ENCODE data around the gene ARPC5. TPM values are rescaled to one million over a fixed set of nuclear protein-coding genes. Genes with fewer than 3 reads are reported as not detected.

Gene ARPC5
- total RNA-seq, 1 experiment from 2014 or later: 158 TPM

GRCh38 chr1:183600136-183600535 is 35.4 kb downstream of the ARPC5 start:
- CTCF ChIA-PET: no interaction called here
- no peak overlapping the region for H3K27ac ChIP-seq (ENCODE audit: low read depth, low read length, poor library complexity, severe bottlenecking)
- intact Hi-C loops (cut with micrococcal nuclease; ENCODE audit: unreplicated experiment): no loop called here
- no TSS peak for BruUV-seq (replicated peaks)
- DNase-seq (ENCODE audit: low spot score): no peak
- no peaks in the 10 kb centered on the region for H3K36me3 ChIP-seq (ENCODE audit: insufficient read depth, low read length, poor library complexity, severe bottlenecking)
- no peaks in the 10 kb centered on the region for H3K9me3 ChIP-seq (ENCODE audit: low read depth, low read length, poor library complexity, severe bottlenecking)
- no peaks in the 10 kb centered on the region for H3K27me3 ChIP-seq (replicated peaks; ENCODE audit: insufficient read depth, low read depth, low read length, poor library complexity)
- no peak for TF ChIP-seq EZH2 (IDR thresholded peaks at IDR 0.05; ENCODE audit: borderline replicate concordance, low read depth, low read length, poor library complexity, severe bottlenecking)
- TF ChIP-seq, protein P1, sequence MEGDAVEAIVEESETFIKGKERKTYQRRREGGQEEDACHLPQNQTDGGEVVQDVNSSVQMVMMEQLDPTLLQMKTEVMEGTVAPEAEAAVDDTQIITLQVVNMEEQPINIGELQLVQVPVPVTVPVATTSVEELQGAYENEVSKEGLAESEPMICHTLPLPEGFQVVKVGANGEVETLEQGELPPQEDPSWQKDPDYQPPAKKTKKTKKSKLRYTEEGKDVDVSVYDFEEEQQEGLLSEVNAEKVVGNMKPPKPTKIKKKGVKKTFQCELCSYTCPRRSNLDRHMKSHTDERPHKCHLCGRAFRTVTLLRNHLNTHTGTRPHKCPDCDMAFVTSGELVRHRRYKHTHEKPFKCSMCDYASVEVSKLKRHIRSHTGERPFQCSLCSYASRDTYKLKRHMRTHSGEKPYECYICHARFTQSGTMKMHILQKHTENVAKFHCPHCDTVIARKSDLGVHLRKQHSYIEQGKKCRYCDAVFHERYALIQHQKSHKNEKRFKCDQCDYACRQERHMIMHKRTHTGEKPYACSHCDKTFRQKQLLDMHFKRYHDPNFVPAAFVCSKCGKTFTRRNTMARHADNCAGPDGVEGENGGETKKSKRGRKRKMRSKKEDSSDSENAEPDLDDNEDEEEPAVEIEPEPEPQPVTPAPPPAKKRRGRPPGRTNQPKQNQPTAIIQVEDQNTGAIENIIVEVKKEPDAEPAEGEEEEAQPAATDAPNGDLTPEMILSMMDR (conservative IDR thresholded peaks at IDR 0.05; ENCODE audit: low read depth, low read length): no peak
- POLR2A ChIA-PET (ENCODE audit: low non-redundant PET): no interaction called here
- no peak overlapping the region for H3K4me3 ChIP-seq (ENCODE audit: low read depth, low read length, poor library complexity, severe bottlenecking)
- no peaks in the 10 kb centered on the region for H3K4me1 ChIP-seq (ENCODE audit: insufficient read depth, low read length, poor library complexity, severe bottlenecking)

GRCh38 chr1:183598386-183598785 is 37.2 kb downstream of the ARPC5 start:
- Histone ChIP-seq H3K4me3 (ENCODE audit: low read depth, low read length, poor library complexity, severe bottlenecking) (no peak overlapping the region), H3K27ac (ENCODE audit: low read depth, low read length, poor library complexity, severe bottlenecking) (no peak overlapping the region), H3K27me3 (replicated peaks; ENCODE audit: insufficient read depth, low read depth, low read length, poor library complexity) (no peaks in the 10 kb centered on the region), H3K9me3 (ENCODE audit: low read depth, low read length, poor library complexity, severe bottlenecking) (no peaks in the 10 kb centered on the region), H3K36me3 (ENCODE audit: insufficient read depth, low read length, poor library complexity, severe bottlenecking) (no peaks in the 10 kb centered on the region), H3K4me1 (ENCODE audit: insufficient read depth, low read length, poor library complexity, severe bottlenecking) (no peaks in the 10 kb centered on the region)
- BruUV-seq (replicated peaks): no TSS peak
- CTCF ChIA-PET: no interaction called here
- intact Hi-C loops (cut with micrococcal nuclease; ENCODE audit: unreplicated experiment): no loop called here
- no peak for DNase-seq (ENCODE audit: low spot score)
- POLR2A ChIA-PET (ENCODE audit: low non-redundant PET): interaction anchor here (0.6 to 0.7 kb wide), 2 partner anchors 268 to 344 kb away, joined by 7 to 10 read pairs; no protein-coding TSS in a partner anchor
- TF ChIP-seq EZH2 (IDR thresholded peaks at IDR 0.05; ENCODE audit: borderline replicate concordance, low read depth, low read length, poor library complexity, severe bottlenecking): no peak
- TF ChIP-seq, protein P1 (conservative IDR thresholded peaks at IDR 0.05; ENCODE audit: low read depth, low read length): no peak

DNA sequence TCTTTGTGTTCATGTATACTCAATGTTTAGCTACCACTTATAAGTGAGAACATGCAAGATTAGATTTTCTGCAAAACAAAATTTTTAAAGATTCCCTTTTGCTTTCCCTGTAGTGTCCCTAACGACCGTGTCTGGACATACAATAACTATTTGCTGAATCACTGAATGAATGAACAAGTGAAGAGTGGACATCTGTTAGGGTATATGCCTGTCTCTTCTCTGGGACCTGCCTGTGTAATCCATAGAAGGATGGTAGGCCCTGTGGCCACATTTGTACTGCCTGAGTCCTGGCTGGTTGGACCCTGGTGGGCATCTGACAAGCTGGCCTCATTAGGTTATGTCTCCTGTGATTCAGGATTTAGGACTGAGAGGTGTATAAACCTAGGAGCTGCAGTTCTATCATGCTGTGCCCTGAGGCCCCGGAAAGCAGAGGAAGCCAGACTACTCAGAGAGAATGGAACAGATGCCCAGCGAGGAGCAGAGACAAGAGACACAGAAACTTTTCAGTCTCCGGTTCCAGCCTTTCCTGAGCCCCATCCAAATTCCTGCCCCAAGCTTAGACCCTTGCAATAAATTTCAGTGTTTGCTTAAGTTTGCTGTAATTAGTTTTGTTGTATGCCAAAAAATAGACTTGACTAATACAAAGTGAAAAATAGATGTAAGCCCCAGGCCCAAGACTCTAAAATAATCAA is 37.8 kb downstream of the ARPC5 start:
- DNase-seq (ENCODE audit: low spot score): no peak
- no peak overlapping the region for H3K4me3 ChIP-seq (ENCODE audit: low read depth, low read length, poor library complexity, severe bottlenecking)
- ChIA-PET POLR2A (ENCODE audit: low non-redundant PET) (no interaction called here), CTCF (no interaction called here)
- no peaks in the 10 kb centered on the region for H3K9me3 ChIP-seq (ENCODE audit: low read depth, low read length, poor library complexity, severe bottlenecking)
- BruUV-seq (replicated peaks): no TSS peak
- TF ChIP-seq, protein P1 (conservative IDR thresholded peaks at IDR 0.05; ENCODE audit: low read depth, low read length): no peak
- no peak for TF ChIP-seq EZH2 (IDR thresholded peaks at IDR 0.05; ENCODE audit: borderline replicate concordance, low read depth, low read length, poor library complexity, severe bottlenecking)
- H3K27ac ChIP-seq (ENCODE audit: low read depth, low read length, poor library complexity, severe bottlenecking): no peak overlapping the region
- no peaks in the 10 kb centered on the region for H3K4me1 ChIP-seq (ENCODE audit: insufficient read depth, low read length, poor library complexity, severe bottlenecking)
- intact Hi-C loops (cut with micrococcal nuclease; ENCODE audit: unreplicated experiment): no loop called here
- H3K36me3 ChIP-seq (ENCODE audit: insufficient read depth, low read length, poor library complexity, severe bottlenecking): no peaks in the 10 kb centered on the region
- H3K27me3 ChIP-seq (replicated peaks; ENCODE audit: insufficient read depth, low read depth, low read length, poor library complexity): no peaks in the 10 kb centered on the region

Measured in A673 (cell line).